Measurements from ENCODE around the gene CHKB. TPM values are rescaled to one million over a fixed set of nuclear protein-coding genes. Genes with fewer than 3 reads are reported as not detected.
A peak's percentile ranks its signal among the peaks of the same experiment; 100 is the strongest.

Gene CHKB
- total and polyA plus RNA-seq, 10 of the 15 experiments (the other 5 are each of a cell fraction or from before 2014, with no cell fraction given), result 10.0 to 93.9 (median 57.0) TPM

GRCh38 chr22:50576806-50577696 is 5.6 kb downstream of the CHKB start:
- ChIA-PET SMC1A (ENCODE audit: uncharacterized antibody, unreplicated experiment) (no interaction called here), CTCF (interaction anchor here (0.8 to 1.0 kb wide), 2 partner anchors 30 to 115 kb away, joined by 3 read pairs; no protein-coding TSS in a partner anchor), POLR2A (no interaction called here), RAD21 (ENCODE audit: unreplicated experiment) (no interaction called here)
- ATAC-seq (no peak), DNase-seq (ENCODE audit: low read depth, low spot score) (no peak), FAIRE-seq (no peak)
- Histone ChIP-seq H3K4me2 (ENCODE audit: control insufficient read depth, insufficient read depth) (0 out of 2 replicates have a peak overlapping the region, but pooled peaks have one; percentile 42), H3K9ac (ENCODE audit: control insufficient read depth, insufficient read depth, low read length) (peak overlapping the region; percentile 60), H3K27ac (ENCODE audit: control insufficient read depth, insufficient read depth) (no peak overlapping the region), H2AFZ (ENCODE audit: control insufficient read depth, low read depth, low read length) (no peak overlapping the region; the same call in 1 of the 2 replicates), H4K20me1 (ENCODE audit: control insufficient read depth, insufficient read depth) (no peaks in the 10 kb centered on the region), H3K9me3 (replicated peaks; ENCODE audit: control insufficient read depth, insufficient read depth, low read length) (no peaks in the 10 kb centered on the region), H3K4me1 (ENCODE audit: control insufficient read depth, insufficient read depth, low read length) (peaks cover 15% of the 10 kb centered on the region), H3K27me3 (replicated peaks in 1 of 2; ENCODE audit: control insufficient read depth in 2 of 2, insufficient read depth in 2 of 2, low read length in 1 of 2) (no peaks in the 10 kb centered on the region), H3K4me3 (no peak overlapping the region), H3K36me3 (ENCODE audit: control insufficient read depth in 2 of 2, insufficient read depth in 2 of 2, low read length in 1 of 2) (peaks cover 4 to 9% of the 10 kb centered on the region in 2 experiments; a peak in 3 of 4 replicates), H3K79me2 (ENCODE audit: control insufficient read depth, insufficient read depth, low read length) (peaks cover 9% of the 10 kb centered on the region)
- intact Hi-C loops (cut with micrococcal nuclease; ENCODE audit: unreplicated experiment), result no loop called here
- in situ Hi-C loops (cut with MboI), result no loop called here
- TF ChIP-seq POLR2A (IDR thresholded peaks at IDR 0.05; ENCODE audit: low read depth, low read length), result 0 out of 2 replicates have a peak, but pooled peaks have one; percentile 7
- TF ChIP-seq CEBPZ (IDR thresholded peaks at IDR 0.05; ENCODE audit: low read depth, low read length), result no peak
- peak; percentile 16; the same call in 1 of the 2 replicates for TF ChIP-seq RUNX3 (IDR thresholded peaks at IDR 0.05; ENCODE audit: low read length)
- 76% methylated on average over 18 of the region's 18 CpGs for WGBS (ENCODE audit: insufficient coverage, insufficient replicate concordance, low lambda C conversion rate, missing lambda C conversion rate)
- no TSS peak for BruUV-seq (replicated peaks)

Measured in GM12878 (cell line).